SK-N-SH treated with all-trans-retinoic acid at 6 μM for 48 hours (cell line): ENCODE data around the gene LGALS9.

Experiments
- ARNTL ChIP-seq: fragments of 450-650 bp; formaldehyde crosslinking; IDR thresholded peaks from 2 replicates; pipeline ENCODE4 v1.5.0; 2020; ENCODE audit warnings: low read depth, mild to moderate bottlenecking, moderate library complexity, borderline replicate concordance
- BACH2 ChIP-seq: fragments of 250-450 bp; sonication (Bioruptor Pico); IDR thresholded peaks from 2 replicates; pipeline ENCODE4 v1.9.0; 2021; ENCODE audit warnings: mild to moderate bottlenecking, borderline replicate concordance
- CREB5 ChIP-seq: fragments of 250-450 bp; sonication (Bioruptor Pico); IDR thresholded peaks from 2 replicates; pipeline ENCODE4 v1.5.1; 2020; ENCODE audit warnings: low read depth, mild to moderate bottlenecking, moderate library complexity
- ISL1 ChIP-seq: fragments of 250-450 bp; sonication (Bioruptor Pico); IDR thresholded peaks from 2 replicates; pipeline ENCODE4 v2.1.2; 2022; ENCODE audit warnings: mild to moderate bottlenecking, moderate library complexity
- OSR1 ChIP-seq: fragments of 250-450 bp; sonication (Bioruptor Pico); IDR thresholded peaks from 2 replicates; pipeline ENCODE4 v1.8.0; 2022; ENCODE audit warnings: moderate library complexity, mild to moderate bottlenecking, inconsistent platforms
- PATZ1 ChIP-seq: fragments of 250-450 bp; sonication (Bioruptor Pico); IDR thresholded peaks from 2 replicates; pipeline ENCODE4 v1.8.0; 2020; ENCODE audit warnings: mild to moderate bottlenecking, moderate library complexity, borderline replicate concordance
- PPARA ChIP-seq: fragments of 250-450 bp; sonication (Bioruptor Pico); IDR thresholded peaks from 2 replicates; pipeline ENCODE4 v1.5.0; 2020; ENCODE audit warnings: mild to moderate bottlenecking, borderline replicate concordance
- RARB ChIP-seq: fragments of 250-450 bp; sonication (Bioruptor Pico); IDR thresholded peaks from 2 replicates; pipeline ENCODE4 v1.8.0; 2021; ENCODE audit warnings: mild to moderate bottlenecking, moderate library complexity
- TSHZ2 ChIP-seq: fragments of 250-450 bp; sonication (Bioruptor Pico); IDR thresholded peaks from 2 replicates; pipeline ENCODE4 v1.5.0; 2020; ENCODE audit warnings: mild to moderate bottlenecking, moderate library complexity
- ZFP3 ChIP-seq: fragments of 250-450 bp; sonication (Bioruptor Pico); IDR thresholded peaks from 2 replicates; pipeline ENCODE4 v1.5.0; 2020; ENCODE audit warnings: mild to moderate bottlenecking, moderate library complexity
- ZFP30 ChIP-seq: fragments of 450-650 bp; formaldehyde crosslinking; IDR thresholded peaks from 2 replicates; pipeline ENCODE4 v1.5.0; 2022; ENCODE audit warnings: mild to moderate bottlenecking, moderate library complexity
- ZNF8 ChIP-seq: fragments of 450-650 bp; formaldehyde crosslinking; IDR thresholded peaks from 2 replicates; pipeline ENCODE4 v1.5.0; 2020; ENCODE audit warnings: mild to moderate bottlenecking, moderate library complexity

GRCh38 chr17:27618417-27618816 lies 12.6 kb upstream of the LGALS9 start:
- TF ChIP-seq RARB (CRISPR knock-in tag) (no peak), PATZ1 (CRISPR knock-in tag) (no peak), BACH2 (no peak), ZFP3 (CRISPR knock-in tag) (no peak), ISL1 (CRISPR knock-in tag) (no peak), ARNTL (CRISPR knock-in tag) (no peak), PPARA (CRISPR knock-in tag) (no peak), CREB5 (CRISPR knock-in tag) (no peak), ZNF8 (no peak), ZFP30 (no peak), TSHZ2 (CRISPR knock-in tag) (no peak), OSR1 (CRISPR knock-in tag) (no peak)
